IgD-negative memory B cell (primary cell): ENCODE results near the gene BTRC. TPM values are rescaled to one million over a fixed set of nuclear protein-coding genes. Genes with fewer than 3 reads are reported as not detected.

Experiments
- H3K27ac Mint-ChIP-seq, 3 donors: one replicate each; pipeline ENCODE4 v1.8.0; 2020 to 2022; ENCODE audit warnings: mild to moderate bottlenecking in 3 of 3, mixed read lengths in 3 of 3, moderate library complexity in 1 of 3
- H3K27me3 Mint-ChIP-seq: one replicate; pipeline ENCODE4 v1.8.0; 2021; ENCODE audit warnings: mixed read lengths
- H3K36me3 Mint-ChIP-seq: one replicate; pipeline ENCODE4 v1.8.0; 2020; ENCODE audit warnings: mild to moderate bottlenecking, mixed read lengths
- H3K4me1 Mint-ChIP-seq, 3 donors: one replicate each; pipeline ENCODE4 v1.8.0; 2020 to 2022; ENCODE audit warnings: mixed read lengths in 3 of 3, mild to moderate bottlenecking in 1 of 3
- H3K4me3 Mint-ChIP-seq, 4 donors: one replicate each; pipeline ENCODE4 v1.8.0; 2020 to 2022; ENCODE audit warnings: mild to moderate bottlenecking in 4 of 4, mixed read lengths in 4 of 4, moderate library complexity in 3 of 4
- H3K9me3 Mint-ChIP-seq, 3 donors: one replicate each; pipeline ENCODE4 v1.8.0; 2020 to 2021; ENCODE audit warnings: mixed read lengths in 3 of 3, mild to moderate bottlenecking in 1 of 3
- polyA plus RNA-seq: library from polyadenylated mRNA; unstranded; fragments of 300-500 nt; fragmentation: Illumina TruSeq; gene quantifications from one replicate; pipeline ENCODE4 v1.2.3, GENCODE V29; 2021

Gene BTRC
- polyA plus RNA-seq, 1 donor from 2014 or later, result 8.3 TPM

DNA sequence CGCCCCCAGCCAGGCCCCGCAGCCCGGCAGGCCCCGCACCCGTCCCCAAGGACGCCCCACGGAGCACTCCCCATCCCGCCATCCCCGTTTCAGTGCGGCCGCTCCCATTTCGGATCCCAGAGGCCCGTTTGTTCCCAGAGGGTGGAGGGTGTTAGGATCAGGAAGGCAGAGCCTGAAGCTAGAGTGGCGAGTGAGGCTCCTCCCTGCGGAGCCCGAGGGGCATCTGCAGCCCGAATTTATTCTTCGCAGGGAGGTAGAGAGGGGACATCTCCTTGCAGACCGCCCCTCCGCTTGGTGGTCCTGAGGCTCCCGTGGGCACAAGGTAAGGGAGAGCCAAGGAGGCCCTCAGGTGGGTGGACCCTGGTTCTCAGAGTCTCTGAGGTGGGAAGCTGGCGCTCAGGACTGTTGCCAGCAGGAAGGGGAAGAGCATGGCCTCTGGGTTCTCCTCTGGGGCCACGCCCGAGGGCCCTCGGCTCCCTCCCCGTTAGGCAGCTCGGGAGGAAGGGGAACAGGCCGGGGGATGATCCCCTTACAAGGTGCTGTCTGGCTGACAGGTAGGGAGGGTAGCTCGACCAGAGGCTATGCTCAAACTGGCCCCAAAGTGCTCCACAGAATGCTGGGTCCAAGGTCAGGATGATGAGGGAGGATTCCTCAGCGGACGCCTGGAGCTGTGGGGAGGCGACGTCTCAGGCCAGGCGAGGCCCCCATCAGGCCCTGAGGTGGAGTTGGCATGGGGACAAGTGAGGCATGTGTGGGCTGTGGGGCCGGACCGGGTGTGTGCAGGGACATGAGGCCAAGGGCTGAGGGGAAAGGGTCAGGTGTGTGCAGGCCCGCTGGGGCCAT, 216.7 kb downstream of the BTRC start:
- Mint-ChIP-seq H3K9me3 (no peaks in the 10 kb centered on the region), H3K27ac (peak overlapping the region in 2 of 3 donors; percentile 31 to 73), H3K27me3 (peaks cover 28% of the 10 kb centered on the region), H3K36me3 (peaks cover 2% of the 10 kb centered on the region), H3K4me3 (peak overlapping the region; percentile 41 to 91 (median 84)), H3K4me1 (peaks cover 0 to 9% (median 6%) of the 10 kb centered on the region in 3 donors)

DNA sequence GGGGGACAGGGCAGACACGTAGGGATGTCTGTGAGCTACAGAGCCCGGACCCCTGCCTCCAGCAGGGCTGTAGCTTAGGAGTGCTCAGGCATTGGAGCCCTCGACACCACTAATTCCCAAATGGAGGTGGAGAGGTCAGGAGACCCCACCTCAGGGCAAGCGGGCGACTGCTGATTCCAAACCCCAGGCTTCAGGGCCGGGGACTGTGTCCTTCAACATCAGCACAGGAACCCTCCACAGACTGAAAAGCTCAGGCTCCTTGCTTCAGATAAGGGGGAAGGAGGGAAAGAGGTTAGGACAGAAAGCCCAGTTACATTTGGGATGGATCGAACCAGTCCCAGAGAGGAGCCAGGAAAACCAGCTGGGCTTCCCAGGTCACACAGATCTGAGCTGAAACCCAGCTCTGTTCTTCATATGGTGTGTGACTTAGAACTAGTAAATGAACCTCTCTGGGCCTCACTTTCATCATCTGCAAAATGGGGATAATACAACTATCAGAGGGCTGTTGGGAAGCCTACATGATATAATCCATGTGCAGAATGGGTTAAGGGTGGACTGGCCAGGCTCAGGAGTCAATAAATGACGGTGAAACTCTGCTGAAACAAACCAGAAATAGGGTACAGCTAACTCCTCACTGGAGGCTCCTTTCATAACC, 217.4 kb downstream of the BTRC start:
- Mint-ChIP-seq H3K27ac (peak overlapping the region; percentile 31 to 73 (median 48)), H3K4me3 (peak overlapping the region in 2 of 4 donors; percentile 37 to 51), H3K36me3 (peaks cover 2% of the 10 kb centered on the region), H3K27me3 (peaks cover 21% of the 10 kb centered on the region), H3K4me1 (peaks cover 0 to 7% (median 6%) of the 10 kb centered on the region in 3 donors), H3K9me3 (no peaks in the 10 kb centered on the region)

DNA sequence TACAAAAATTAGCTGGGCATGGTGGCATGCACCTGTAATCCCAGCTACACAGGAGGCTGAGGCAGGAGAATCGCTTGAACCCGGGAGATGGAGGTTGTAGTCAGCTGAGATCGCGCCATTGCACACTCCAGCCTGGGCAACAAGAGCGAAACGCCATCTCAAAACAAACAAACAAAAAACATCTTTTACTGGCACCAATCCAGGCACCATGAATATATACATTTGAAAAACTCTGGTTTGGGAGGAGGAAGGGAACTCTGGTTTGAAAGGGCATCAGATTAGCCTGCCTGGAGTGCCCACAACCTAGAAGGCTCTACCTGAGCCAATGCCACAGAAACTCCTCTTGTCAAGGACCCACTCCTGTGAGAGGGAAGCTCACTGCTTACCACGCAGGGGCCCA, 218.2 kb downstream of the BTRC start:
- Mint-ChIP-seq H3K9me3 (no peaks in the 10 kb centered on the region), H3K4me1 (peaks cover 0 to 4% (median 3%) of the 10 kb centered on the region in 3 donors), H3K4me3 (peak overlapping the region in 1 of 4 donors; percentile 9), H3K27ac (peak overlapping the region in 1 of 3 donors; percentile 48), H3K27me3 (peaks cover 16% of the 10 kb centered on the region), H3K36me3 (peaks cover 2% of the 10 kb centered on the region)

DNA sequence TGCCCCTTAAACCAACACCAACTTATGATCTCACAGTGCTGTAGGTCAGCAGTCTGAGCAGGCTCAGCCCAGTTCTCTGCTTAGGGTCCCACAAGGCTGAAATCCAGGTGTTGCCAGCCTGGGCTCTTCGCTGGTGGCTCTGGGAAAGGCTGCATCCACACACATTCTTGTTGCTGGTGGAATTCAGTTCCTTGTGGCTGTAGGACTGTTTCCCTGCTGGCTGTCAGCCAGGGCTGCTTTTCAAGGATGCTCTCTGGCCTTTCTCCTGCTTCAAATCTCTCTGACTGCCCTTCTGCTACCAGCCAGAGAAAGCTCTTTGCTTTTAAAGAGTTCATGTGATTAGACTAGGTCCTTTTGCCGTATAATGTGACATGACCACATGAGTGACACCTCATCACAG, 218.8 kb downstream of the BTRC start:
- H3K27me3 Mint-ChIP-seq, result peaks cover 10% of the 10 kb centered on the region
- peaks cover 0 to 4% (median 3%) of the 10 kb centered on the region in 3 donors for H3K4me1 Mint-ChIP-seq
- no peaks in the 10 kb centered on the region for H3K9me3 Mint-ChIP-seq
- H3K27ac Mint-ChIP-seq, result peak overlapping the region in 1 of 3 donors; percentile 27
- peak overlapping the region in 2 of 4 donors; percentile 9 to 73 for H3K4me3 Mint-ChIP-seq
- peaks cover 2% of the 10 kb centered on the region for H3K36me3 Mint-ChIP-seq

DNA sequence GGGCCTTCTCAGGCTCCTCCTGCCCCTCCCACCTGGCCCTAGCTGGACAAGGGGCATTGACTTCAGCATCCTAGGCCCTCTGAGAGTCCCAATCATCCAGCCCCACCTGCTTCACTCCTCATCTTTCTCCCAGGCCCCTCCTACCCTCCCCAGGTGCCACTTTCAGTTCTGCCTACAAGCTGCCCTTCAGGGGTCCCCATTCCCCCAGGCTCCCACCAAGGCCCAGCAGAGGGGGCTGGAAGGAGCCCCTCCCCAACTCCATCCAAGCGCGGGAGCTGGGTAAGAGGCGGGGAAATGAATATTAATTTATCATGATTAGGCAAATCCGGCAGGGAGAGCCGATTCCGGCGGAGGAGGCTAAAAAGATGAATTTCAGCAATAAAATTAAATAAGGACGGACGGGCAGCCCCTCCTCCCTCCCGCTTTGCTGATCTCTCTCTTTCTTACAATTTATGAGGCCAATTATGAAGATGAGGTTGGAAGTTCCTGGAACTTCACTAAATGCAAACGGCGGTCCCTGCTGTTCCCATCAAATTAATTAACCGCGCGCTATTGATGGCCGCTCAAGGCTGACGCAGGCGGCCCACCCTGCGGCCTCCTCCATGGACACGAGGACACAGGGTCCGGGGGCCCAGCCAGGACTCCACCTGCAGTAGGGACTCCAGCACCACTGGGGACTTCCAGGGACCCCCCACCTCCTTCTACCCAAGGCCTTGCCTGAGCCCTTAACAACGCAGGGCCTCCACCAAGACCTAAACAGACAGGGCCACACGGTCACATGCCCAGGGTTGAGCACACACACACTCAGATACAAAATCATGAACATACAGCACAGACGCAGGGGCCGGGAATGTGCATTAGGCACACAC, 220.2 kb downstream of the BTRC start:
- Mint-ChIP-seq H3K36me3 (peaks cover 2% of the 10 kb centered on the region), H3K27ac (no peak overlapping the region), H3K9me3 (no peaks in the 10 kb centered on the region)

DNA sequence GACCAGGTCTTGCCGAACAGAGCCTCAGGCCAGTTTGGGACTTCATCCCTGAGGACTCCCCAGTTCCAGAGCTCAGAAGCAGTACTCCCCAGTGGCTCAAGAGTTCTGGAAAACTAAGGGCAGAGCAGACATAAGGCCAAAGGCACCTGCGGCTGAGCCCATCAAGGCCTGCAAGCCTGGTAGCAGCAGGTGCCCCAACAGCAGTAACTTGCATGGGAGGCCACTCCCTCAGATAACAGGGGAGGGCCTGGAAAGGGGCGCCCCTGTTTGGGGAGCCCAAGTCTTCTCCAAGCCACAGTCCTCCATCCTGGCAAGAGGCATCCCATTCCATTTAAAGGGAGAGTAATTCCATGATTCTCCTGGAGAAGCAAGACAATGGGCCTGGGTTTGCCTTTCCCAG, 221.1 kb downstream of the BTRC start:
- Mint-ChIP-seq H3K27ac (no peak overlapping the region), H3K4me3 (no peak overlapping the region)

More for the DNA sequence above, 220.2 kb downstream of the BTRC start:
- Mint-ChIP-seq H3K27me3 (no peaks in the 10 kb centered on the region), H3K4me1 (peaks cover 0 to 4% (median 0%) of the 10 kb centered on the region in 3 donors), H3K4me3 (no peak overlapping the region)

DNA sequence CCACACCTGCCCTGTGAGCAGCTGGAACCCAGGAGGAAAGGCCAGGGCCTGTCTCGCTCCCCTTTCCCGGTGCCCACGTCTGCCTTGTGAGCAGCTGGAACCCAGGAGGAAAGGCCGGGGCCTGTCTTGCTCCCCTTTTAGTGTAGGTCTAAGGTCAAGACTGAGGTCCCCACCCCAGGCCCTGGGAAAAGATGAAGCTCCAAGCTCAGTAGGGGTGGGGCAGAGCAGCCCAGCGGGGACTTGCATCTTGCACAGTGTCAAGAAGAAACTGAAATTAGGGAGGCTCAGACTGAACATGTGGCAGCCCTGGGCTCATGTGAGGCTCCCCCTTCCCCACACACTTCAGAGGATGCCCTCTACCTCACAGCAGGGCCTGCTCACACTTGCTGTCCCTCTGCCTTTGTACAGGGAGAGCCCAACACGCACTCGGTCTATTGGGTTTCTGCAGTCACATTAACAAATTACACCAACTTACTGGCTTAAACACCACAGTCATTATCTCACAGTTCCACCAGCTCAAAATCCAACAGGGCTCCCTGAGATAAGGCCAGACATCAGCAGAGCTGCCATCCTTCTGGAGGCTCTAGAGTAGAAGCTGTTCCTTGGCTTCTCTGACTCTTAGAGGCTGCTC, 221.7 kb downstream of the BTRC start:
- H3K27me3 Mint-ChIP-seq, result no peaks in the 10 kb centered on the region
- peaks cover 0 to under 1% (median 0%) of the 10 kb centered on the region in 3 donors for H3K4me1 Mint-ChIP-seq
- H3K4me3 Mint-ChIP-seq, result no peak overlapping the region
- H3K9me3 Mint-ChIP-seq, result no peaks in the 10 kb centered on the region
- peaks cover 2% of the 10 kb centered on the region for H3K36me3 Mint-ChIP-seq
- H3K27ac Mint-ChIP-seq, result no peak overlapping the region

More for the DNA sequence above, 221.1 kb downstream of the BTRC start:
- H3K36me3 Mint-ChIP-seq, result peaks cover 2% of the 10 kb centered on the region
- peaks cover 0 to 3% (median 0%) of the 10 kb centered on the region in 3 donors for H3K4me1 Mint-ChIP-seq
- no peaks in the 10 kb centered on the region for H3K27me3 Mint-ChIP-seq
- H3K9me3 Mint-ChIP-seq, result no peaks in the 10 kb centered on the region

DNA sequence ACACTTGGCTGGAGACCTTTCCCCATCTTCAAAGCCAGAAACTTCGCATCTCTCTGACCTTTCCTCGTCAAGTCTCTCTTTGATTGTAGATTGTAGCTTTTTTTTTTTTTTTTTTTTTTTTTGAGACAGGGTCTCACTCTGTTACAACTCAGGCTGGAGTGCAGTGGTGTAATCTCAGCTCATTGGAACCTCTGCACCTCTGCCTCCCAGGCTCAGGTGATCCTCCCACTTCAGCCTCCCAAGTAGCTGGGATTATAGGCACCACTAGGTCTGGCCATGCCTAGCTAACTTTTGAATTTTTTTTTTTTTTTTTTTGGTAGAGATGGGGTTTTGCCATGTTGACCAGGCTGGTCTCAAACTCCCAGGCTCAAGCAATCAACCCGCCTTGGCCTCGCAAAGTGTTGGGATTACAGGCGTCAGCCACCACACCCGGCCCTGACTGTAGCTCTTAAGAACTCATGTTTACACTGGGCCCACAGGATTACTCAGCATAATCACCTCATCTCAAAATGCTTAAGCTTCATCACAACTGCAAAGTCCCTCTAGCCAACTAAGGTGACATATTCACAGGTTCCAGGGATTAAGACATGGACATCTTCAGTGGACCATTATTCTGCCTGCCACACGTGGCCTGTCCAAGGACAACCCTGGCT, 222.4 kb downstream of the BTRC start:
- peaks cover 2% of the 10 kb centered on the region for H3K36me3 Mint-ChIP-seq
- H3K9me3 Mint-ChIP-seq, result no peaks in the 10 kb centered on the region
- H3K27me3 Mint-ChIP-seq, result no peaks in the 10 kb centered on the region
- H3K27ac Mint-ChIP-seq, result no peak overlapping the region
- H3K4me1 Mint-ChIP-seq, result no peaks in the 10 kb centered on the region
- H3K4me3 Mint-ChIP-seq, result no peak overlapping the region

DNA sequence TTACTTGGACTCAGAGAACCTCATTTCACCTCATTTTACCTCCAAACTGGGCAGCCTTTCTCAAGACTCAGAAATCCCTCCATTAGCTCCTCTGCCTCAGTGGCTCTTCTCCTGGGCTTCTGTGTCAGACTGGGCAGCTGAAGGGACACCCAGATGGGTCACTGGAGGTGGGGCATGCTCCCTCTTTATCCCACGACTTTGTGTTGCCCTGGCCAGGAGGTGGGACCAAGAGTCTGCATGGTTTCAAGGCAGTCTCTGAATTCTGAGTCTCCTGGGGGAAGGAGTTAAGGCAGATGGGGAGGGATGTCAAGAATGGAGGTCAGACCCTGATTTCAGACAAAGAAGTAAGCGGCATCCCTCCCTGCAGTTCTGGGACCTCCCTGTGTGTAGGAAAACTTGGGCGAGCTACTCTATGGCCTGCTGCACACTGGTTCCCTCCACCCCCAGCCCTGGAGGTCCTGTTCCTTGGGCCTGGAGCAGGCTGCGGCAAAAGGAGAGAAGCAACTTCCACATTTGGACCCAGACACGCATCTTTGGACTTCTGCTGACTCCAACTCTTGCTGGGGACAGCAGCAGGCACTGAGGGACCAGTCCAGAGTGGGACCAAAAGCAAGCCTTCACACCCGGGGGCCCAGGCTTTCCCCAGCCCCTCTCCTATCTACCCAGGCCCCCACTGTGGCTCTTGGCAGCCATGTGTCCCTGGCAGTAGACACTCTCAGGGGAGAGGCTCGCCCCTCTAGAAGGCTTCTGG, 223.3 kb downstream of the BTRC start:
- Mint-ChIP-seq H3K4me3 (peak overlapping the region in 1 of 4 donors; percentile 47), H3K36me3 (peaks cover 3% of the 10 kb centered on the region), H3K27me3 (no peaks in the 10 kb centered on the region), H3K4me1 (no peaks in the 10 kb centered on the region), H3K9me3 (no peaks in the 10 kb centered on the region), H3K27ac (no peak overlapping the region)

DNA sequence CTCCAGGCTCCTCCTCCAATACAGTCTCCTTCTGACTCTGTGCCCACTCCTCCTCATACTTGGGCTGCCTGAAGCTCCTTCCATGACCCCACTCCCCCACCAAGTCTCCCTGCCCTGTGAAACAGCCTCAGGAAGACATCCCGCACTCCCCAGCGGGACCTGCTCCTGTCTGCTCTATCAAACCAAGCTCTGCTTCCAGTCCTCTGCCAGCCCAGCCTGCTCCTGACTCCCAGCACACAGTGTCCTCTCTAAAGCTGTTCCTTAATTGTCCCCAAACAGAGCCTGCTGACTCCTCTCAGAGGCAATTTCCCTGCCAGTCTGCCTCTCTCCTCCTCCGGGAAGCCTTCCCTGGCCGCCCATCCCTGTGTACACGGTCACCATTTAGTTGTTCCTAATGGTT, 224.2 kb downstream of the BTRC start:
- Mint-ChIP-seq H3K27me3 (no peaks in the 10 kb centered on the region), H3K9me3 (no peaks in the 10 kb centered on the region), H3K4me1 (no peaks in the 10 kb centered on the region), H3K36me3 (peaks cover 3% of the 10 kb centered on the region), H3K4me3 (peak overlapping the region in 1 of 4 donors; percentile 17), H3K27ac (no peak overlapping the region)

DNA sequence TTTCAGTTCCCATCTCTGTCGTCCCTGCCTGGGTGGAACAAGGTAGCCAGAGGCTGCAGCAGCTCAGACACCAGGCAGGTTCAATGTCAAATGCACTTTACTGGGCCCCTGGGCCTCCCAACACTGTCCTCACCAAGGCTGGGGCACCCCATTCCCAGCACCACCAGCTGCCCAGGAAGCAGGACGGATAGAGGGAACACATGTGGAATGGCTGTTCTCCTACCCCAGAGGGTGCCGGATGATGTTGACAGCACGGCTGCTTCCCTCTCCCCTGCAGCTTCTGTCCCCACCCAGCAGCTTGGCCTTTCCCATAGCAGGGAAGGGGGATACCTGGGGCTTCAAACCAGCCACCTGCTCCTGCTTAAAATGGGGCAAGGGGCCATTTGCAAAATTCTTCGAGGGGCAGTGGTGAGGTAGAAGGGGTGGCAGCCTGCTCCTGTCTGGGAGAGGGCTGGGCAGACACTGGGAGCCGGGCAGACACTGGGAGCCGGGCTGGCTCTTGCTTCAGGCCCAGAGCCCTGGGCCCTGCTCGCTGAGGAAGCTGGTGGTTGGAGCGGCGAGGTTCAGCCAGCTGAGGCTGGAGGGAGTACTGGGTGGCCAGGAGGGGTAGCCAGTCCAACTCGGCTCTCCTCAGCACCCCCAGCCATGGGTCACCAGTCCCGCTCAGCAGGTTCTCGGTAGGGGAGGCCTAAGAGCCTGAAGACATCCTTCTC, 225.0 kb downstream of the BTRC start:
- H3K4me1 Mint-ChIP-seq, result no peaks in the 10 kb centered on the region
- no peaks in the 10 kb centered on the region for H3K27me3 Mint-ChIP-seq
- H3K27ac Mint-ChIP-seq, result no peak overlapping the region
- no peaks in the 10 kb centered on the region for H3K9me3 Mint-ChIP-seq
- no peak overlapping the region for H3K4me3 Mint-ChIP-seq
- H3K36me3 Mint-ChIP-seq, result peaks cover 3% of the 10 kb centered on the region

DNA sequence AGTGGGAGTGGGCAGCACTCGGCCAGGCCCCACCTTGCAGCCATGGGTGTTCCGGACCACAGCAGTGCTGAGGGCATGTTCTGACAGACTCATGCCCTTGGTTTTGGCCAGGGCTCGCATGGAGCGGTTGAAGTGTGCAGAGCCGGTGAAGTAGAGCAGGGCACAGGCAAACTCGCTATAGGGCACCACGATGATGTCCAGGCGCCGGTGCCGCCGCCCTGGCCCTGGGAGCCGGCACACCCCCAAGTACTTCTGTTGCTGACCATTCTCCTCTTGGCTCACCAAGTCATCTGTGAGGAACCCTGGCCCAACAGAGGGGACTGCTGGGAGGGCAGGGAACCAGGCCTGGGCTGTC, 225.5 kb downstream of the BTRC start:
- Mint-ChIP-seq H3K27me3 (no peaks in the 10 kb centered on the region), H3K4me1 (peaks cover 0 to 2% (median 0%) of the 10 kb centered on the region in 3 donors), H3K36me3 (peaks cover 2% of the 10 kb centered on the region), H3K4me3 (no peak overlapping the region), H3K27ac (no peak overlapping the region), H3K9me3 (no peaks in the 10 kb centered on the region)
